Posterior cingulate gyrus (tissue), 11 donors: ENCODE data around the gene OTOGL.
"Not testable (repeated sequence)": the region's sequence is repeated elsewhere in the genome, so short reads cannot be mapped to it uniquely, and the experiment has no call there.

ENCODE experiments used
- DNase-seq, 10 donors: peaks; one replicate each; pipeline versions ENCODE4 v3.0.0 to v3.0.0-alpha.2; 2020 to 2021; ENCODE audit warnings: mixed read lengths in 3 of 10
- intact Hi-C: fragments of 100-400 bp; cut with DNase I; formaldehyde crosslinking; loops from one replicate; pipeline ENCODE4 v1.15.1; 2023

OTOGL gene

GRCh38 chr12:80268924-80269749 is 169.8 kb downstream of the OTOGL start:
- intact Hi-C loops: loop anchor here (5.0 kb wide), 1 partner anchor 72 kb away; no protein-coding TSS in a partner anchor
- DNase-seq: peak in 1 of 10 donors; percentile 24

- peak in 1 of 10 donors; percentile 31 for DNase-seq
Measured at GRCh38 chr12:80269803-80270552, 170.6 kb downstream of the OTOGL start.

GRCh38 chr12:80271780-80272179 is 172.4 kb downstream of the OTOGL start:
- intact Hi-C loops: loop anchor here (2.0 kb wide), 1 partner anchor 717 kb away; no protein-coding TSS in a partner anchor
- no peak for DNase-seq

More at GRCh38 chr12:80269803-80270552, 170.6 kb downstream of the OTOGL start:
- intact Hi-C loops: loop anchor here (2.0 to 5.0 kb wide), 2 partner anchors 73 to 715 kb away; no protein-coding TSS in a partner anchor

GRCh38 chr12:80272387-80272915 is 173.1 kb downstream of the OTOGL start:
- no peak for DNase-seq
- intact Hi-C loops: no loop called here

GRCh38 chr12:80273144-80273543 is 173.8 kb downstream of the OTOGL start:
- intact Hi-C loops: no loop called here

GRCh38 chr12:80277732-80278131 is 178.4 kb downstream of the OTOGL start:
- intact Hi-C loops: no loop called here
- no peak for DNase-seq

More at GRCh38 chr12:80273144-80273543, 173.8 kb downstream of the OTOGL start:
- no peak for DNase-seq

GRCh38 chr12:80282226-80282625 is 182.9 kb downstream of the OTOGL start:
- intact Hi-C loops: no loop called here
- DNase-seq: no peak

GRCh38 chr12:80282761-80283160 is 183.4 kb downstream of the OTOGL start:
- no peak for DNase-seq
- intact Hi-C loops: no loop called here

GRCh38 chr12:80291108-80291754 is 191.9 kb downstream of the OTOGL start:
- intact Hi-C loops: no loop called here
- DNase-seq: no peak

- peak in 1 of 10 donors; percentile 30 for DNase-seq
- intact Hi-C loops: no loop called here
Measured at GRCh38 chr12:80293347-80293746, 194.0 kb downstream of the OTOGL start.

GRCh38 chr12:80293759-80294158 is 194.4 kb downstream of the OTOGL start:
- no peak for DNase-seq
- intact Hi-C loops: no loop called here

- intact Hi-C loops: no loop called here
- no peak for DNase-seq
Measured at GRCh38 chr12:80299219-80299618, 199.9 kb downstream of the OTOGL start.

GRCh38 chr12:80299976-80300375 is 200.6 kb downstream of the OTOGL start:
- intact Hi-C loops: no loop called here
- DNase-seq: no peak

GRCh38 chr12:80307436-80307835 is 208.1 kb downstream of the OTOGL start:
- intact Hi-C loops: not testable (repeated sequence)

GRCh38 chr12:80313209-80313608 is 213.9 kb downstream of the OTOGL start:
- no peak for DNase-seq
- intact Hi-C loops: loop anchor here (10.0 kb wide), 1 partner anchor 452 kb away; no protein-coding TSS in a partner anchor

More at GRCh38 chr12:80307436-80307835, 208.1 kb downstream of the OTOGL start:
- peak in 1 of 10 donors; percentile 54 for DNase-seq

- no peak for DNase-seq
- intact Hi-C loops: loop anchor here (10.0 kb wide), 1 partner anchor 450 kb away; no protein-coding TSS in a partner anchor
Measured at GRCh38 chr12:80314741-80315140, 215.4 kb downstream of the OTOGL start.

GRCh38 chr12:80316222-80316621 is 216.9 kb downstream of the OTOGL start:
- DNase-seq: no peak

GRCh38 chr12:80317307-80317706 is 218.0 kb downstream of the OTOGL start:
- DNase-seq: no peak
- intact Hi-C loops: loop anchor here (10.0 kb wide), 1 partner anchor 447 kb away; no protein-coding TSS in a partner anchor

More at GRCh38 chr12:80316222-80316621, 216.9 kb downstream of the OTOGL start:
- intact Hi-C loops: loop anchor here (10.0 kb wide), 1 partner anchor 449 kb away; no protein-coding TSS in a partner anchor

GRCh38 chr12:80317899-80318298 is 218.6 kb downstream of the OTOGL start:
- no peak for DNase-seq
- intact Hi-C loops: loop anchor here (10.0 kb wide), 1 partner anchor 447 kb away; no protein-coding TSS in a partner anchor

- no peak for DNase-seq
Measured at GRCh38 chr12:80320121-80320678, 220.9 kb downstream of the OTOGL start.

More at GRCh38 chr12:80320121-80320678, 220.9 kb downstream of the OTOGL start:
- intact Hi-C loops: no loop called here
